HG03521 (cell line): Measurements from ENCODE around the gene TOGARAM2.

Experiments
- ATAC-seq: cut with Tn5 transposase; IDR thresholded peaks from one replicate; pipeline ENCODE4 v1.9.1; 2021; ENCODE audit warnings: mild to moderate bottlenecking, moderate library complexity; ENCODE audit not compliant: unreplicated experiment

TOGARAM2 gene

DNA sequence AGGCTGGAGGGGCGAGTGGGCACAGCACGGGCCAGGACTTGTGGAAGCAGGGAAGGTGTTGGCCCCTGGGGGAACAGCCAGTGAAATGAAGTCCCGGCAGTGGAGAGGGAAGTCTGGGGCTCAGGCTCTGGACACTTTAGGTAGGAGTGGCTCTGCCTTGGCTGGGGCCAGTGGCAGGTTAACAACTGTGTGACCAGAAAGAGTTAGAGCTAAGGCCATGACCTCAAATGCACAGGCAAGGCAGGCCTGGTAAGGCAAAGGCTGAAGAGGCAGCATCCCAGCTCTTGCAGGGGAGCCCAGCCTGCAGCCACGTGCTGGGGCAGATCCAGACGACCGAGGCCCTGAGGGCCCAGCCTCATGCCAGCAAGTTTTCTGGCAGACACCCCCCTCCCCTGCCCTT is 71.7 kb downstream of the TOGARAM2 start:
- no peak for ATAC-seq

DNA sequence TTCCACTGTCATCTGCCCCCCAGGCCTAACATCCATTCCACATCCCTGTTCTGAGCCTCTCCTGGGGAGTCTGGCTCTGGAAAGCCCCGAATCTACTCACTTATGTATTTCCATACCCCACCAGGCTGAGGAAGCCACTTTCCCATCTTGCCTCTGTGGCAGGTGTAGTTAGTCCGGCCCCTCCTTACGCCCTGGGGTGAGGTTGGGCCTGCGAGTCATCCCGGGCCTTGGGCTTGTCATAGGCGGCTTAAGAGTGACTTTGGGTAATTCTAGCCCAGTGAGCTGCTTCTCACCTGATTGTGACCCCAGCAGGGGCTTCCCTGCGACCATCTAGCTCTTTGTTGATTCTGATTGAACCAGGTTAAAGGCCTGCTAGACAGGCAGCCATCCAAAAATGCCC is 72.1 kb downstream of the TOGARAM2 start:
- ATAC-seq = no peak

DNA sequence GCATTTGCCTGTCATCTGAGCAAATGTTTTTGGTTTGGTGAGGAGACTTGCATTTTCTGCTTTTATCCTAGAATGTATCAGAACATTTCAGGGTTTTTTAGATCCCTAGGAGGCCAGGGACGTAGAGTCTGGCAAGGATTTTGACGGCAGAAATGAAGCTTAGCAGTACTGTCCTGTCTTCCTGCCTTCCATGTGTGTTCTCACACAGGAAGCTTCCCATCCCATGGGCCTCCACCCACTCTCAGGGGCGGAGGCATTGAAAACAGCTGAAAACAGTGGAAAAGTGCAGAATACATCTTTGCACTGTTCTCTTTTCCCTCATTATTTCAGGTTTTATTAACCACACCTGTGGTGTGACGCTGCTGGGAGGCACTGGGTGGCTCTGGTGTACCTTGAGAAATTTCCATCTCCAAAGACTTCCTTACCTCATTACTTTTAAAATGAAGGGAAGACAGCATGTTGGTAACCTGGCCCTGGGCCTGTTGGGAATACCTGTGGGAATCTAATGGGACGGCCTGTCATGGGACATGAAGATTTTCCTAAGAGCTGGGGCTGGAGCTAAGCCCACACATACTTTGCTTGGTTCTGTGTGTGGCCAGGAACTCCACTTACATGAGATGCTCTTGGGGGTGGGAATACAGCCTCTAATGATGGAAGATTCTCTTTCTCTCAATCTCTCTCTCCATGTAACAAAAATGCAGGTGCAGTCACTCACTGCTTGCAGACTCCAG is 72.7 kb downstream of the TOGARAM2 start:
- ATAC-seq = no peak

DNA sequence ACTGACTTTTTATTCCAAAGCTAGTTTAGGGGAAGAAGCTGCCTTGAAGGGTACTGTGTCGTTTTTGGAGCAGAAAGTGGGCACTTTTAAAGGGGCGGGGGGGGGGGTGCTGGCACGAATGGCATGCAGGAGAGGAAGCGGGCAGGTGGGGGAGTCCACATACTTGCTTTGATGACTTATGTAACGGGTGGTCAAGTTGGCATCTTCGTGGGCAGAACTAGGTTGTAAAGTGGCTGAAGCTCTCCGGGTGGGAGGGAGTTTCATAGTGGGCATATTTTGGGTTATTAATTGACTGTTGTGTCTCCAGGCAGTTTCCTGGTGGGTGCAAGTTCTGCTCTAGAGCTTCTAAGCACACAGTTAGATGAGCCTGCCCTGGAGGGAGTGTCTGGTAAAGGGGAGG is 73.3 kb downstream of the TOGARAM2 start:
- ATAC-seq = no peak

DNA sequence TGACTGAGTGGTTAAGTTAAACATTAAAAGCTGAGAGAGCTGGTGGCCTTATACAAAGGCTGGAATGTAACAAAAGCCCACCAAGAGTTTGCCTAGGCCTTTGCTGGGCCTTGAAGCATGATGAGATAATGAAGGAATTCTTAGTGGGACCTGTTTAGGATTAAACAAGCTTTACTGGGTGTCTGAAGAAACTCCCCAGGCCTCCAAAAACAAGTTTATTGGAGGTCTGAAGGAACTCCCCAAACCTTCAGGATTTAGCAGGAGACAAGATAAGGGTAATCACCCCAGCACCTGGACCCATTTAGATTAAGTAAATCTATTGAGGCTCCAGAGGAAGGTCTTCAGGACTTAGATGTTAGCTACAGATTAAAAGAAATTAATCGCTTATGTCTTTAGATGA is 74.5 kb downstream of the TOGARAM2 start:
- no peak for ATAC-seq

DNA sequence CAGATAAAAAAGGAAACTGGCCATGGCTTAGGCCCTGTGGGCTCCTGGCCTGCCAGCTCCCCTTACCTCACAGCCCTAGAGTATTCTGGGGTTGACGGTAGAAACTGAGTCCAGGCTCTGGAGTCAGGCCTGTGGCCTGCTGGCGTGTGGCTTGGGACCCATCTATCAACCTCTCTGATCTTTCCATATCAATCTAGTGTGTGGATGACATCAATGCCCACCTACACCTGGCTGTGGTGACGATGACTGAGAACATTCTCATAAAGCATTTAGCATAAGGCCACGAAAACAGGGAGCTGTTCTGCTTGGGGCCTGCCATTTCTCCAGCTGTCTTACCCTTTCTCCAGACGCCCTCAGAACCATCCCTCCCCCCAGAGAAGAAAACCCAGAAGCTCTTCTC is 75.4 kb downstream of the TOGARAM2 start:
- no peak for ATAC-seq

DNA sequence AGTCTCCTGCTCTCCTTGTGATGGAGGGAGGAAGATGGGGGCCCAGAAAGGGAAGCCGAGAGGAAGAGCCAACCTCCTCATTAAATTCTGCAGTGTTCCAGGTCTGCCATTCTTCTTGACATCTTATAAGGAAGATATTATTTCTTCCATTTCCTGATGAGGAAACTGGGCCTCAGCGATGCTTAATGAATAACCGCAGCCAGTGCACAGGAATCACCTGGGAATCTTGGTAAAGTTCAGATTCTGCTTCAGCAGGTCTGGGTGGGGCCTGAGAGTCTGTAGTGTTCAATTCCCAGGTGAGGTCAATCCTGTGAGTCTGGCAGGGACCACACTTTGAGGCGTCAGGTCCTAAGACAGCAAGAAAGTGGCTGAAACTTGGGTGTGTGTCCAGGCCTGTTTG is 75.9 kb downstream of the TOGARAM2 start:
- no peak for ATAC-seq

DNA sequence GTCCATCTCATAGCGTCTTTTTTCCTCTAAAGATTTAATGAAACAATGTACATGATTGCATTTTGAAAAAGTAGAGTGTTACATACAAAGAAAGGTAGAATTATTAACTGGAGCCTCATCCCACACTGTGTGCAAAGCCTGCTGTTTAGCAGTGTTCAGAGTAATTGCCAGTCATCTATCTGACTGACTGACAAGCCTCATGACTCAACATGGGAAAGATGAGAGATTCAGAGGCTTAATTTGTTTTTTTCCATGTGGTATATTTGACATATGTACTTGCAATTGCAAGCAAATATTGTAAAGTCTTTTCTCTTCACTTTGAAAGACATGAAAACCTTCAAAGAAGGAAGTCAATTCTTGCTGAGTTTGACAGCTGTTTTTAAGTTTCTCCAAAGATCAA is 78.5 kb downstream of the TOGARAM2 start:
- ATAC-seq = no peak

DNA sequence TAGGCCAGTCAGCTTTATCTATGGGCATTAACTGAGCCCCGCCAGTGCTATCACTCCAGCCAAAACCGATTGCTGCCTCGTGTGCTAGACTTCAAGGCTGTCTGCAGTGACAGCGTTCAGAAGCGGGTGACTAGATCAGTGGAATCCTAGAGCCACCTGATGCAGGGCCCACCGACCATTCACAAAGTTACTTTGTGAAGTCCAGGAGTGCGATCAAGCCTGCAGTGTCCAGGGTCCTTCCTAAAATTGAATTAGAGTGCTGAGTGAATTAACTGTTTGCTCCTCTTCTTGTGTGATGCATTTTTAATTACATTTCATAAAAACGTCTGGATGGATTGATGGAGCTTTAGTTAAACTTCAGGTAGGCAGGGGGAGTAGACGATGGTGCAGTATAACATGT is 79.3 kb downstream of the TOGARAM2 start:
- no peak for ATAC-seq

DNA sequence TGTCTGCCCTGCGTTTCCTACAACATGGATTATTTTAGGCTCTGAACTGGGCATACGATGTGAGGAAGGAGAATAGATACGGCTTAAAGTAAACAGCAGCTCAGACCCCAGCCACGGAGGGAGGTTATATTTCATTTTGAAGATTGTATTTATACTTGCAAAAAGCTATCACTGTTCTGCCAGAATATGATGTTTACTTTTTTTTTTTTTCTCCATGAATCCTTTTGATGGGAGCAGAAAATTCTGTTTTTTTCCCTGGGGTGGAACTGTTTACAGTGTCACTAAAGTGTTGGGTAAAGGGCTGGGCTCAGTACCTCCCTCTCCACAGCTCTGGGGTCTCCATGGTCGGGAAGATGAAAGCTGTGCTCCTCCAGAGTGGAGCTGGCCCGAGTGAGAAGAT is 80.1 kb downstream of the TOGARAM2 start:
- no peak for ATAC-seq

DNA sequence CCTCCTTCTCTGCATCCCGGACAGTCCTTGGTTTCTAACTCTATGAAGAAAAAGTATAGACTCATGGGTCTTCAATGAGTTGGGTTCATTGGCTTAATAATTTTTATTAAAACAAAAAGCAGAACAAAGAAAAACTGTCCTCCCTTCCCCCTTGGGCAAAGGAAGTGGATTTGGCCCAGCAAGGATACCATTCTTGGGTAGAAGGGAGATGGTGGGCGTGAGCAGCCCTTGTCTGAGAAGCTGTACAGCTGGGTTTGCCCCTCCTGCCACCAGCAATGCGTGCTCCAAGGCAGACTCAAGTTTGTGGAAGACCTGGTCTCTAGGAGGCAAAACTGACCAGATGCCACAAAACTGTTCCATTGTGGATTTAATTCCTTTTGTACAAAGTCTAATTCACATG is 80.5 kb downstream of the TOGARAM2 start:
- ATAC-seq = no peak

DNA sequence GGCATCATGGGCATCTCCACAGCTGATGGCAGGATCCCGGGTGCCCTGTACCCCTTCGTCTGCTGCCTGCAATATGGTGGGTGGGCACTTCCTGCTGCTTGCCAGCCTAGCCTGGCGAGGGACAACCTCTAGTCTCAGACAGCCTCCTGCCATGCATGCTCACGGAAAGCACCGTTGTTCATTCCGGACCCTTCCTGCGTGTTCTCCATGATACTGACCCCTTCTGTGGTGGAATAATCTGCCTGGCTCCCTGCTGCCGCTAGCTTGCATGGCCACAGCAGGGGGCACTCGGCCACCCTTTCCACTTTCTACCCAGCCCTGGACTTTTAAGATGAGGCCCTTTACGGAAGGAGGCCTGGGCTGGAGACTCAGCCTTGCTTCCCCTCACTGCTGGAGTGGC is 81.3 kb downstream of the TOGARAM2 start:
- ATAC-seq = no peak

DNA sequence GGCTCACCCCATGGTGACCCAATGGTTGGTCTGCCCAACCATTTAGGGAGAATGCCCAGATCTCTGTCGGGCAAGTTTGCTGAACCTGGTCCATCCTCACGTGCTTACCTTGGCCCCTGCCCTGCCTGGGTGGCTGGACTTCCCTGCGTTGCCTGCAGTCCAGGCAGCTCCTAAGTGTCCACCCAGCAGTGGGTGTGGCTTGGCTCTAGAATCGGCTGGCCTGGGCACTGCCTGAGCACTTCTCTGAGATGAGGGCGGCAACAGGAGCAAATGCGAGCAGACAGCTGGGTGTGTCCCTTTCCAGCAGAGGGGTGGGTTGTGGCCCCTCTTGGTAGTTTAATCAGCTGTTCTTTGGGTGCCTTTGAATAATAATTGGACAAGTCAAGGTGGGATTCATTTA is 82.0 kb downstream of the TOGARAM2 start:
- no peak for ATAC-seq

DNA sequence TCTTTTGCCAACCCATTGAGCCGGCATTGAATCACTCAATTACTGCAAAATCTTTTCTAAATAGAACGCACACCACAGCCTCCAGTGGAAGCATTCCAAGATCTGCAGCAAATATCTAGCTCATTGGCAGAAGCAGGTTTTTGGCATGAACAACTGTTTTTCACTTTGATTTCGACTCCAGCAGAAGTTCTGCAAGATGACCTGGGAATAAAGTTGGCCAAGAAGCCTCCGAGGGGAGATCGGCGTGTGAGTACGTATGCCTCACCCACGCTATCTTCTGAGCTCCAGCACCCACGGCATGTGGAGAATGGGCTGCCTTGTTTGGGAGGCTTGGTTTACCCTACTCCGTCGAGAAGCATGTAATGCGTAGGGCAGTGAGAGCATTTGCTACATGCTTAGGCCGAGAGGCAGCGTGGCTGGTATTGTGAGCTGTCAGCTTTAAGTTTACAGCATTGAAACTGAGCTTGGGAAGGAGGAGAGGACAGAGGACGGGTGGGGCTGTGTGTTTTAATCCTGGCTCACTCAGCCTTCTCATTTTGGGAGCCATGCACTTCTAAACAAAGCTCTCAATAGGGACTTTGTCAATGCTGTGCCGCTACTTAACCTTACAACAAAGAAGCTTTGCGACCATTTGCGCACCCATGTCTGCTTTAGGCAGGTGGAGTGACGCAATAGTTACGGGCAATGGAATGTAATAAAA is 82.7 kb downstream of the TOGARAM2 start:
- ATAC-seq = no peak

DNA sequence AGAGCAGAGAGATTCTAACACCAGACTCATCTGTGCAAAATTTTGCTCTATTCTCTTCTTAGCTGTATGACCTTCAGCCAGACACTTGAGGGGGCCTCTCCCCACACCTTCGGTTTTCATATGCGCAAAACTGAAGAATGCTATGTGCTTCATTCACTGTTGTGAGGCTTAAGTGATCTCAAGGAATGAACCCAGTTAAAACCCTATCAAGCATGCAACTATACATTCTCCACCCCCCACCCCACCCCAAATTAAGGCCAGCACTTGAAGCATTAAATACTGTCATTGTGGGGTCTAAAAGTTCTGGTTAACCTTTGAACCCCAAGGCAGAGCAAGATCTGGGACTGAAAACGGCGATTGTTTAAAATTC is 83.2 kb downstream of the TOGARAM2 start:
- no peak for ATAC-seq

DNA sequence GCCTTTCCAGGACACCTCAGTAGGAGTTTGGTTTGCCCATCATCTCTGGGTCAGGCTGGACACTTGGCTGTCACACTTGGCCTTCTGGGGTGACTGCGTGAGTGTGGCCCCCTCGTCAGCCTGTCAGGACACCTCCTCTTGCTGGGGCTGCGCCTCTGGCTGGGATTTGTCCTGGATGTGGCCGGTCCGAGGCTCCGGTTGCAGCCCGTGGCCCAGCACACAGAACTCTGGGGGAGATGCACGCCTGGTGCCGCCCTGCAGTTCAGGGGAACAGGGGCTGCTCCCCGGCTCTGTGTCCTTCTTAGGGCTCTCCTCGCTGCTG is 83.6 kb downstream of the TOGARAM2 start:
- ATAC-seq = no peak

DNA sequence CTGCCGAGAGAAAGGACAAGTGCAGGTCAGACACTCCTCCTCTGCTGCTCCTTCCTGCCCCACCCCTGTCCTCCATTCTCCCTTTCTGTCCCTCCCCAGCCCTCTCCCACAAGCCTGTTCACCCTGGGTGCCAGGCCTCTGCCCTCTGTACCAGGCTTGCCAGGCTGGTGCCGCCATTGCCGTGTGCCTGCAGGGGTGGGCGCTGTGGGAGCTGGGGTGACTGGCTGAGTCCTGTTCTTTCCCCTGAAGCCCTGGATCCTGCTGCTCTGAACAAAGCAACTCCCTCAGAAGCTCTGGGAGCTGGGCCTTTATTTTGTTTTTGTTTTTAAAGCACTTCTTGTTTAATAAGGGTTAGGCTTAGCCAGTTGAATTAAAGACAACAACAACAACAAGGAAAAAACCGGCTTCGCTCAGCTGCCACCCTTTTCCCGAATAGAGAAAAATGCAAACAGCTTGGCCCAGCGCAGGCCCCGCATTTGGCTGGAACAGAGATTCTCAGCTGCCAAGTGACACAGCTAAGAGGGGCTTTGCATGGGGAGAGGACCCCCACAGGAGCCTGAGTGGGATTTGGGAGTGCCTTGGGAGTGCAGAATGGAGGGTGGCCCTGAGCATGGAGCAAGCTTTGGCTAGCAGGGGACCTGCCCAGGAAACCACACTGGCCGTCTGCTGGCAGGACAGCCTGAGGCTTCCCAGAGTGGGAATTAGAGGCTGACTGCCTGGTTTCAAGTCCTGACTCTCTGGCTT is 84.1 kb downstream of the TOGARAM2 start:
- no peak for ATAC-seq

DNA sequence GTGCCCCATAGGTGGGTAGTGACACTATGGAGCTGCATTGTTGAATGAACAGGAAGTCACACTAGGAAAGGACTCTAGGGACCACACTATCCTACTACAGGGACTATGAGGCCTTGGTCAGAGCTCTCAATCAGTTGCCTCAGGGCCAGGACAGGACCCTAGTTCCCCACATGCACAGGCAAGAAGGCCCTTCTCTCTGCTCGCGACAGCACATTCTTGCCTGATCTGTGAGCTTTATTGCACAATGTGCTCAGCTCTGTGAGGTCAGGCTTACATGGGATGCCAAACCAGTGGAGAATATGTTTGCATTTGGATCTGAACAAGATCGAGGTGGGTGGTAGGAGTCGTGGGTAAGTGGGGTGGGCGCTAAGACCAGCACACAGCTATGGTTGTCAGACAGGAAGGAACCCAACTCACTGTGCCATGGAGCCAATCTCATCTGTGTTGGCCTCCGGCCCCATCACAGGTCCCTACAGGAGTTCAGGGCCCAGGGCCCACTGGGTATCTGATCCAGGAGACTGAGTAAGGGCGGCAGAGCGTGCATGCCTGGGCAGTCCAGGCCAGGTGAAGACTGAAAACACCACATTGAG is 85.3 kb downstream of the TOGARAM2 start:
- no peak for ATAC-seq

DNA sequence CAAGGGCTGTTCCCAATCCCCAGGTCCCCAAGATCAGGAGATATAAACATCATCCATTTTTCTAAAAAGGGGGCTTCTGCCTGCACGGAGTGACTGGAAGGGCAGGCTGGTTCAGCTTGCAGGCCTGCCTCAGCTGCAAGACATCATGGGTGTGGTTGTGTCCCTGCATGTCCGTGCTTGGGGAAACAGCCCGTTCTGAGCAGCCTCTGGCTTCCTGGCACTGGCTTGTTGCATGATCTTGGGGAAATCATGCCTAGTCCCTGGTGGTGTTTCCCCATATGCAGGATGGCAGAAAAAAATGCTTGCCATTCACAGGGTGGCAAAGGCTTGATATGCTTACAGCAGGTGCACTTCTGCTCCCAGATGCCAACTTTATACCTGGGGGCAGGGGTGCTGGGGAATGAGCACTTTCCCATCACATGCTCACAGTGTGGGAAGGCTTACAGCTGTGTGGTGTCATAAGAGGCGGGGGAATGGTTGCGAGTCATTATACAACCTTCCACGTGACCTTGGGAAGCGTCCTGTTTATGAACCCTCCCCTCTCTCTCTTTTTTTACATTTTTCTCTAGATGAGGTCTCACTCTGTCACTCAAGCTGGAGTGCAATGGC is 86.0 kb downstream of the TOGARAM2 start:
- ATAC-seq = no peak

DNA sequence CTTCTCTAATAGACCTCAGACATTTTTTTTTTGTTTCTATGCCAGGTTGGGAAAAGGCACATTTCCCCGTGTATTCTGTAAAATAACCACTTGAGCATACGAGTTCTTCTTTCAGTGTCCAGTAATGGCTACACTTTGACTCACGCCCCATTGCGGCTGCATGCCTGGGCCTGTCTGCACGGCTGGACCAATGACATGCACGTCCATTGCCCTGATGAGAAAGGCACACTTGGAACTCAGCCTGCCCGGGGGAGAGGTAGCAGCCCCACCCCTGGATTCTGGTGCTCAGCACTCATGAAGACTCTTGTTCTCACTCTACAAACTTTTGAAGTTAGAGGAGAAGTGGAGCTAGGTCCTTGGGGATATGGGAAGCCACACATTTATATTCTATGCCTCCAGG is 87.4 kb downstream of the TOGARAM2 start:
- ATAC-seq = no peak

DNA sequence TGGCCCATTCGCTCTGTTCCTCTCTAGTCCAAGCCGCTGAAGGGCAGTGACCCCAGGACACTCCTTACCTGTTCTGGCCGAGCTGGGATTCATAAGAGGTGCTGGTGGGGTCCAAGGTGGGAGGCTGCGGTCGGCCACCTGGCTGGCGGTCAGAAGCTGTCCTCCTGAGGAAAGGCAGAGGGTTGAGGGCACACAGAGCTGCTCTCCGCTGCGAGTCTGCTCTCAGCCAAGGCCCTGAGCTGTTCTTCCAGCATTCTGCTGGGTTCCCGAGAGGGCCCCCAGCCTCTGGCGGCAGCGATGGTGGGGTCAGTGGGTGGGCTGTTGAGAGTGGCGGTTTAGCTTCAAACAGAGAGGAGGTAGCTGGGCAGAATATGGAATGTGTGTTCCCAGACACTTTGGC is 89.4 kb downstream of the TOGARAM2 start:
- no peak for ATAC-seq
